ENCODE measurements around the gene ZNF391.
"Not testable (repeated sequence)": the region's sequence is repeated elsewhere in the genome, so short reads cannot be mapped to it uniquely, and the experiment has no call there.

Gene ZNF391

DNA sequence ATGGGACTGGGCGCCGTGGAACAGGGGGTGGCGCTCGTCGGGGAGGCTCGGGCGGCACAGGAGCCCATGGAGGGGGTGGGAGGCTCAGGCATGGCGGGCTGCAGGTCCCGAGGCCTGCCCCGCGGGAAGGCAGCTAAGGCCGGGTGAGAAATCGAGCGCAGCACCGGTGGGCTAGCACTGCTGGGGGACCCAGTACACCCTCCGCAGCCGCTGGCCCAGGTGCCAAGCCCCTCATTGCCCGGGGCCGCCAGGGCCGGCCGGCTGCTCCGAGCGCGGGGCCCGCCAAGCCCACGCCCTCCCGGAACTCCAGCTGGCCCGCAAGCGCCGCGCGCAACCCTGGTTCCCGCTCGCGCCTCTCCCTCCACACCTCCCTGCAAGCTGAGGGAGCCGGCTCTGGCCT, 36.3 kb downstream of the ZNF391 start:
- not testable (repeated sequence) for DNase-seq

GRCh38 chr6:27426045-27426620, 37.6 kb downstream of the ZNF391 start:
- no peak for DNase-seq

DNA sequence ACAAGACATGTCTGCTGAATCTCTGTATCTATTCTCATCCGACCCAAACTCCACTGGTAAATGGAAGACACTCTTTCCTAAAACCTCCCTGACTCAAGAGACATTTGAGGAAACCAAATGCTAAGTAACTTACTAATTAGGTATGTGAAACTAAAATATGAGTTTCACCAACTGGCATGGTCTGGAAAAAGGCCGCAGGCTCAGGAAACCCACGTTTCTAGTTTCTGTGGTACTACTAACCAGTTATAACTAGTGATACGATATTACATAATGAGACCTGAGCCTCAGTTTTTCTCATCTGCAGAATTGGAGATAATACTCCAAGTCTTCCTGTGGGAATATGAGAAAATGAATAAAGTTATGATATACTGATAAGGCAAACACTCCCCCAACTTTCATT, 39.9 kb downstream of the ZNF391 start:
- no peak for DNase-seq

- no peak for DNase-seq
Measured at GRCh38 chr6:27428966-27429365, 40.4 kb downstream of the ZNF391 start.

- DNase-seq: no peak
Measured at GRCh38 chr6:27433714-27434113, 45.2 kb downstream of the ZNF391 start.

DNA sequence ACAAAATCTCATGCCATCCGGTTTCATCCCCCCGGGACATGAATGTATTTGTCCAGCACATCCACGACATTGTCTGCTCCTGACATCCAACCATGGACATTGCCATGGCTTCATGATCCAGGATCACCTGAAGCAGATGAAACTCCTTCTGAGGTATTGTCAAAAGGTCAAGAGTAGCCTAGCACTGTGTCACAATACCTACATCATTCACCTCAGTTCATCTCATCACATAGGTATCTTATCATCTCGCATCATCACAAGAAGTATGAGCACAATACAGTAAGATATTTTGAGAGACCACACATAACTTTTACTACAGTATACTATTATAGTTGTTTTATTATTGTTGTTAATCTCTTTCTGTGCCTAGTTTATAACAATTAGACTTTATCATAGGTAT, 50.8 kb downstream of the ZNF391 start:
- DNase-seq: no peak

DNA sequence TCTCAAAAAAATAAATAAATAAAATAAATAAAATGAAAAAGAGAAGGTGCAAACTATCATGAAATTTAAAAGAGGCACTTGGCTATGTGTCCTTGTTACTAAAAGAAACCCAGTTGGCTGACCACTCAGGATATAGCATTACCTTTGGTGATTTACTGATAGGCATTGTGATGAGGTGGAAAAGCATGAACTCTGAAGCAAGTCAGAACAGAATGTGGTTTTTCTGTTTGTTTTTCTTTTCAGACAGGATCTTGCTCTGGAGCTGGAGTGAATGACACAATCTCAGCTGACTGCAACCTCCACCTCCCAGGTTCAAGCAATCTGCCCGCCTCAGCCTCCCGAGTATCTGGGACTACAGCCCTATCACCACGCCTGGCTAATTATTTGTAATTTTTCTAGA, 52.4 kb downstream of the ZNF391 start:
- DNase-seq: no peak

GRCh38 chr6:27442932-27443331, 54.4 kb downstream of the ZNF391 start:
- no peak for DNase-seq

GRCh38 chr6:27448456-27448855, 59.9 kb downstream of the ZNF391 start:
- no peak for DNase-seq

GRCh38 chr6:27451660-27452390, 63.3 kb downstream of the ZNF391 start:
- no peak for DNase-seq

- DNase-seq: no peak
Measured at GRCh38 chr6:27452496-27452897, 63.9 kb downstream of the ZNF391 start.
